ENCODE measurements around the gene SH2D3A.

- TF ChIP-seq CTCF (conservative IDR thresholded peaks at IDR 0.05) = no peak
- no peak for TF ChIP-seq ZFX (IDR thresholded peaks at IDR 0.05)
These were observed 42.0 kb upstream of the SH2D3A start for GRCh38 chr19:6809262-6809661.
